ENCODE results near the gene TTI1.

TTI1 gene

DNA sequence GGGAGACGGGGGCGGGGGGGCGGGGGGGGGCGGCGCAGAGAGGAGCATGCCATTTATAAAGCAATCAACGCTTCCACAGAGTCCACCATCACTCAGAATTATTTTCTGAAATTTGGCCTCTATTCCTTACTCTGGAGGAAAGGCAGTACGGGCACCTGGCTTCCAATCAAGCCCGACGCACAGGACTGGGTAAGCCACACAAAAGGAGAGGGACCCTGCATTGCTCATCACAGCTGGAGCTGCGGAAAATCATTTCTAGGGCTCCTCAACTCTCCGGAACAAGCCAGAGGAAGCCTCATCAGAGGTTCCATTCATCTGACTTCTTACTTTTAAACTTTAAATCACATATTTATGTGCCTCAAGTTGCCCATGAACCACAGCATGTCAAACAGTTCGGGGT, 55.9 kb downstream of the TTI1 start:
- TF ChIP-seq, protein P1, sequence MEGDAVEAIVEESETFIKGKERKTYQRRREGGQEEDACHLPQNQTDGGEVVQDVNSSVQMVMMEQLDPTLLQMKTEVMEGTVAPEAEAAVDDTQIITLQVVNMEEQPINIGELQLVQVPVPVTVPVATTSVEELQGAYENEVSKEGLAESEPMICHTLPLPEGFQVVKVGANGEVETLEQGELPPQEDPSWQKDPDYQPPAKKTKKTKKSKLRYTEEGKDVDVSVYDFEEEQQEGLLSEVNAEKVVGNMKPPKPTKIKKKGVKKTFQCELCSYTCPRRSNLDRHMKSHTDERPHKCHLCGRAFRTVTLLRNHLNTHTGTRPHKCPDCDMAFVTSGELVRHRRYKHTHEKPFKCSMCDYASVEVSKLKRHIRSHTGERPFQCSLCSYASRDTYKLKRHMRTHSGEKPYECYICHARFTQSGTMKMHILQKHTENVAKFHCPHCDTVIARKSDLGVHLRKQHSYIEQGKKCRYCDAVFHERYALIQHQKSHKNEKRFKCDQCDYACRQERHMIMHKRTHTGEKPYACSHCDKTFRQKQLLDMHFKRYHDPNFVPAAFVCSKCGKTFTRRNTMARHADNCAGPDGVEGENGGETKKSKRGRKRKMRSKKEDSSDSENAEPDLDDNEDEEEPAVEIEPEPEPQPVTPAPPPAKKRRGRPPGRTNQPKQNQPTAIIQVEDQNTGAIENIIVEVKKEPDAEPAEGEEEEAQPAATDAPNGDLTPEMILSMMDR (IDR thresholded peaks at IDR 0.05; ENCODE audit: low read depth, low read length) = no peak
- no peak overlapping the region for H3K4me3 ChIP-seq (ENCODE audit: low read depth, low read length)
- DNase-seq (ENCODE audit: low read depth, low spot score) = no peak
- in situ Hi-C loops (cut with HindIII; ENCODE audit: low sequenced_read_pairs) = no loop called here

DNA sequence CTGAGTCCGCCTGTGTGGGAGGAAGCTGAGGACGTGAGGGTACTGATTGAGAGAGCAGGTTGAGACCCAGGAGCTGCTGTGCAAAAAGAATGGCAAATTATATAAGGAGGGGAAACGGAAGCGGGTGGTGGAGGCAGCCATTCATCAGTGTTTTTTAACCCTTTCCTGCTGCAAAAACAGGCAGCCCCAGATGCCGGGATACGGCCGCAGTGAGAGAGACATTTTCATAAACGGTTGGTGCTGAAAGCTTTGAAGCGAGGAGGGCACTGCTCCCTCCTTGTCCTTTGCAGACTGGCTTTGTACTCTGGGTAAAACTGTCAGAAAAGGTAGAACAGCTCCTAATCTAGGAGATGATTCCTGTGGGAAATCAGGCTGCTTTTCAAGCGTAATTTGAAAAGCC, 56.4 kb downstream of the TTI1 start:
- DNase-seq (ENCODE audit: low read depth, low spot score) = no peak
- in situ Hi-C loops (cut with HindIII; ENCODE audit: low sequenced_read_pairs) = no loop called here

DNA sequence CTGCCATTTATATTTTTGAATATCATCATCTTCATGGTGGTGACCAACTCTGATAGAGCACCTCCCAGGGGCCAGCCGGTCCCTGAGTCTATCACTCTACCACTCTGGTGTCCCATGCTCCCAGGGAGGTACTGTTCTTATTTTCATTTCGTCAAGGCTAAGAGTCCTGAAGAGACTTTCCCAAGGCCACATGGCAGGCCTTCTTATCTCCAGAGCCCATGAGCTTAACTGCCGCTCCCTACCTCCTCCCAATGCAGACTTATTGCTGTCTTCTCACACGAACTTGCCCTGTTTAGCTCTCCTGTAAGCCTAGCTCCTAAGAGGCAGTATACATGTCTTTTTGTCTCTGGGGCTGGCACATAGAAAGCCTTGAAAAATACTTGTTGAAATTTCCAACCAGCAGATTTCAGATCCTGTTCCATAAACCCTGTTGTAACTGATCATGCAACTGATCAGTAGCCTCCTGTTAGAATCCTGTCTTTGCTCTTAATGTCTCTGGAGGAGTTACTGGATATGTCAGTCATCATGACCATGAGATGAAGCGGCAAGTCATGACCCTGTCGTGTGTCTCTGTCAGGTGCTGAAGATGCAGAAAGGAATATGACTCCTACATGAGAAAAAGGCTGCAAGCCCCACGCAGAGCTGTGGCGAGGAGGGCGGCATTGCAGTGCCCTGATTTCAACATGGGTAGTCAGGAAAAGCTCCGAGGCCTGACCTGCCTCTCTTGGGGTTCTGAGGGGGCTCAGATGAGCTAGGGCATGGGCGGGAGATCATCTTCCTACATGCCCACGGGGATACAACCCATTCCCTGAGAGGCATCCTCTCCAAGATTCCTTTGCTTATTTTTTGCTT, 60.0 kb downstream of the TTI1 start:
- no peak for DNase-seq (ENCODE audit: low read depth, low spot score)
- in situ Hi-C loops (cut with HindIII; ENCODE audit: low sequenced_read_pairs) = no loop called here
- TF ChIP-seq, protein P1 (IDR thresholded peaks at IDR 0.05; ENCODE audit: low read depth, low read length) = no peak
- no peak overlapping the region for H3K4me3 ChIP-seq (ENCODE audit: low read depth, low read length)

More for the DNA sequence above, 56.4 kb downstream of the TTI1 start:
- TF ChIP-seq, protein P1 (IDR thresholded peaks at IDR 0.05; ENCODE audit: low read depth, low read length) = no peak
- H3K4me3 ChIP-seq (ENCODE audit: low read depth, low read length) = no peak overlapping the region

- no peak for DNase-seq (ENCODE audit: low read depth, low spot score)
- TF ChIP-seq, protein P1 (IDR thresholded peaks at IDR 0.05; ENCODE audit: low read depth, low read length) = no peak
- H3K4me3 ChIP-seq (ENCODE audit: low read depth, low read length) = no peak overlapping the region
- in situ Hi-C loops (cut with HindIII; ENCODE audit: low sequenced_read_pairs) = no loop called here
These were observed 60.8 kb downstream of the TTI1 start for GRCh38 chr20:37972256-37973058.

DNA sequence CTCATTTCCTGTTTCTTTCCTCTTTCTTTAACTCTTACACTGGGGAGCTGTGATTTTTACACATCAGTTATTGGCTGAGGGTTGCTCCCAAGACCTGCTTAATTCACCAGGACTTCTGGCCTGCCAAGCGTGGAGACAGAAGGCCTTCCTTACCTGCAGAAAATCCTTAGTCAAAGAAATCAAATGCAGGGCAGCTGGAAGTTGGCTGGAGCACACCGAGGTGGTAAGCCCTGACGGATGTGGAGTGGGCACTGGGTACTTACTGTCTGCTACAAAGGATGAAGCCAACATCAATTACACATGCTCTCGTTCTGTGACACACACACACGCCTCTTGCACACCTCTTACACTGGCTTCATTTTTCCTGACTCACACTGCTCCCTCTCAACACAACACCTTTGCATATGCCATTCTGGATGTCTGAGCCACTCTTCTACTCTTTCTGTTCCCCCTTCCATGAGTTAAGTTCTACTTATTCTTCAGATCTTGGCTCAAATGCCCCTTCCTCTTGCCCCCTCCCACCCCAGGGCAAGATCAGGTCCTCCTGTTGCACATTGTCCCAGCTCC, 61.6 kb downstream of the TTI1 start:
- no peak overlapping the region for H3K4me3 ChIP-seq (ENCODE audit: low read depth, low read length)
- TF ChIP-seq, protein P1 (IDR thresholded peaks at IDR 0.05; ENCODE audit: low read depth, low read length) = no peak
- DNase-seq (ENCODE audit: low read depth, low spot score) = no peak
- in situ Hi-C loops (cut with HindIII; ENCODE audit: low sequenced_read_pairs) = no loop called here

DNA sequence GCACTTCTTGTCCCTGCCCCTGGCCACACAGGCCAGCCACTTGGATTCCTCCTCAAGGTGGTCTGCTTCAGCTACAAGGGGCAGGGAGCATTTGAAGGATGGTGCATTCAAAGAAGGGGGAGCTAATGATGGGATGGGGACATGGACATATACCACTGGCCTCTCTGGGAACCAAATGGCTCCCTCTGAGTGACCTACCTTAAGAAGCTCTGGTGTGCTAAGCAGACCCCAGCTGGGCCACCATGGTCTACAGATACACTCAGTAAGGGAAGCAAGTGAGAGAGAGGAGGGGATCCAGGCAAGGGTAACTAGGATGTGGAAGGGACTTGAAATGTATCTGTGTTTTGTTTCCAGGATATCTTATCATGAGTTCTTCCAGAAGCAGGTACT, 62.4 kb downstream of the TTI1 start:
- no peak overlapping the region for H3K4me3 ChIP-seq (ENCODE audit: low read depth, low read length)
- TF ChIP-seq, protein P1 (IDR thresholded peaks at IDR 0.05; ENCODE audit: low read depth, low read length) = no peak
- DNase-seq (ENCODE audit: low read depth, low spot score) = no peak
- in situ Hi-C loops (cut with HindIII; ENCODE audit: low sequenced_read_pairs) = no loop called here
